ENCODE data around the gene AFMID.
A peak's percentile ranks its signal among the peaks of the same experiment; 100 is the strongest.

AFMID gene

GRCh38 chr17:78172249-78173051 lies 14.7 kb upstream of the AFMID start (continued):
- peak; percentile 20; the same call in 1 of the 2 replicates for TF ChIP-seq ZNF513 (tag by site-specific recombination; IDR thresholded peaks at IDR 0.05)
- TF ChIP-seq, protein P1, sequence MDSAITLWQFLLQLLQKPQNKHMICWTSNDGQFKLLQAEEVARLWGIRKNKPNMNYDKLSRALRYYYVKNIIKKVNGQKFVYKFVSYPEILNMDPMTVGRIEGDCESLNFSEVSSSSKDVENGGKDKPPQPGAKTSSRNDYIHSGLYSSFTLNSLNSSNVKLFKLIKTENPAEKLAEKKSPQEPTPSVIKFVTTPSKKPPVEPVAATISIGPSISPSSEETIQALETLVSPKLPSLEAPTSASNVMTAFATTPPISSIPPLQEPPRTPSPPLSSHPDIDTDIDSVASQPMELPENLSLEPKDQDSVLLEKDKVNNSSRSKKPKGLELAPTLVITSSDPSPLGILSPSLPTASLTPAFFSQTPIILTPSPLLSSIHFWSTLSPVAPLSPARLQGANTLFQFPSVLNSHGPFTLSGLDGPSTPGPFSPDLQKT (IDR thresholded peaks at IDR 0.05; ENCODE audit: borderline replicate concordance, low read depth, low read length), result no peak
- TF ChIP-seq ZNF48 (tag by site-specific recombination; IDR thresholded peaks at IDR 0.05), result no peak
- TF ChIP-seq, protein P2, sequence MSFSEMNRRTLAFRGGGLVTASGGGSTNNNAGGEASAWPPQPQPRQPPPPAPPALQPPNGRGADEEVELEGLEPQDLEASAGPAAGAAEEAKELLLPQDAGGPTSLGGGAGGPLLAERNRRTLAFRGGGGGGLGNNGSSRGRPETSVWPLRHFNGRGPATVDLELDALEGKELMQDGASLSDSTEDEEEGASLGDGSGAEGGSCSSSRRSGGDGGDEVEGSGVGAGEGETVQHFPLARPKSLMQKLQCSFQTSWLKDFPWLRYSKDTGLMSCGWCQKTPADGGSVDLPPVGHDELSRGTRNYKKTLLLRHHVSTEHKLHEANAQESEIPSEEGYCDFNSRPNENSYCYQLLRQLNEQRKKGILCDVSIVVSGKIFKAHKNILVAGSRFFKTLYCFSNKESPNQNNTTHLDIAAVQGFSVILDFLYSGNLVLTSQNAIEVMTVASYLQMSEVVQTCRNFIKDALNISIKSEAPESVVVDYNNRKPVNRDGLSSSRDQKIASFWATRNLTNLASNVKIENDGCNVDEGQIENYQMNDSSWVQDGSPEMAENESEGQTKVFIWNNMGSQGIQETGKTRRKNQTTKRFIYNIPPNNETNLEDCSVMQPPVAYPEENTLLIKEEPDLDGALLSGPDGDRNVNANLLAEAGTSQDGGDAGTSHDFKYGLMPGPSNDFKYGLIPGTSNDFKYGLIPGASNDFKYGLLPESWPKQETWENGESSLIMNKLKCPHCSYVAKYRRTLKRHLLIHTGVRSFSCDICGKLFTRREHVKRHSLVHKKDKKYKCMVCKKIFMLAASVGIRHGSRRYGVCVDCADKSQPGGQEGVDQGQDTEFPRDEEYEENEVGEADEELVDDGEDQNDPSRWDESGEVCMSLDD (tag by site-specific recombination; IDR thresholded peaks at IDR 0.05), result no peak
- TF ChIP-seq SP3 (tag by site-specific recombination; IDR thresholded peaks at IDR 0.05), result peak; percentile 47; the same call in 1 of the 2 replicates
- no peak for TF ChIP-seq ZNF664 (tag by site-specific recombination; IDR thresholded peaks at IDR 0.05)
- no peak for TF ChIP-seq GLI4 (tag by site-specific recombination; IDR thresholded peaks at IDR 0.05)
- no peak for TF ChIP-seq GFI1B (tag by site-specific recombination; IDR thresholded peaks at IDR 0.05)
- no peak for TF ChIP-seq ZBTB7A (tag by site-specific recombination; IDR thresholded peaks at IDR 0.05; ENCODE audit: low read depth)
- no peak for TF ChIP-seq ZNF654 (tag by site-specific recombination; IDR thresholded peaks at IDR 0.05; ENCODE audit: low read depth)
- no peak for TF ChIP-seq ZNF223 (tag by site-specific recombination; IDR thresholded peaks at IDR 0.05)
- TF ChIP-seq, protein P3, sequence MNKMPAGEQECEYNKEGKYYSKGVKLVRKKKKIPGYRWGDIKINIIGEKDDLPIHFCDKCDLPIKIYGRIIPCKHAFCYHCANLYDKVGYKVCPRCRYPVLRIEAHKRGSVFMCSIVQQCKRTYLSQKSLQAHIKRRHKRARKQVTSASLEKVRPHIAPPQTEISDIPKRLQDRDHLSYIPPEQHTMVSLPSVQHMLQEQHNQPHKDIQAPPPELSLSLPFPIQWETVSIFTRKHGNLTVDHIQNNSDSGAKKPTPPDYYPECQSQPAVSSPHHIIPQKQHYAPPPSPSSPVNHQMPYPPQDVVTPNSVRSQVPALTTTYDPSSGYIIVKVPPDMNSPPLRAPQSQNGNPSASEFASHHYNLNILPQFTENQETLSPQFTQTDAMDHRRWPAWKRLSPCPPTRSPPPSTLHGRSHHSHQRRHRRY (tag by site-specific recombination; IDR thresholded peaks at IDR 0.05), result no peak
- peak; percentile 52 for TF ChIP-seq ZBTB20 (tag by site-specific recombination; IDR thresholded peaks at IDR 0.05)
- TF ChIP-seq, protein P4, sequence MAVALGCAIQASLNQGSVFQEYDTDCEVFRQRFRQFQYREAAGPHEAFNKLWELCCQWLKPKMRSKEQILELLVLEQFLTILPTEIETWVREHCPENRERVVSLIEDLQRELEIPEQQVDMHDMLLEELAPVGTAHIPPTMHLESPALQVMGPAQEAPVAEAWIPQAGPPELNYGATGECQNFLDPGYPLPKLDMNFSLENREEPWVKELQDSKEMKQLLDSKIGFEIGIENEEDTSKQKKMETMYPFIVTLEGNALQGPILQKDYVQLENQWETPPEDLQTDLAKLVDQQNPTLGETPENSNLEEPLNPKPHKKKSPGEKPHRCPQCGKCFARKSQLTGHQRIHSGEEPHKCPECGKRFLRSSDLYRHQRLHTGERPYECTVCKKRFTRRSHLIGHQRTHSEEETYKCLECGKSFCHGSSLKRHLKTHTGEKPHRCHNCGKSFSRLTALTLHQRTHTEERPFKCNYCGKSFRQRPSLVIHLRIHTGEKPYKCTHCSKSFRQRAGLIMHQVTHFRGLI (tag by site-specific recombination; IDR thresholded peaks at IDR 0.05), result no peak
- TF ChIP-seq ZNF169 (tag by site-specific recombination; IDR thresholded peaks at IDR 0.05), result no peak
- no peak for TF ChIP-seq ZNF394 (tag by site-specific recombination; IDR thresholded peaks at IDR 0.05; ENCODE audit: borderline replicate concordance)
- no peak for TF ChIP-seq BCL11B (tag by site-specific recombination; IDR thresholded peaks at IDR 0.05; ENCODE audit: low read depth)
- no peak for TF ChIP-seq ZSCAN23 (tag by site-specific recombination; IDR thresholded peaks at IDR 0.05)
- peak; percentile 73 for TF ChIP-seq OSR2 (tag by site-specific recombination; IDR thresholded peaks at IDR 0.05)
- TF ChIP-seq ZNF555 (tag by site-specific recombination; conservative IDR thresholded peaks at IDR 0.05), result no peak
- TF ChIP-seq KLF8 (tag by site-specific recombination; IDR thresholded peaks at IDR 0.05), result peak; percentile 16; the same call in 1 of the 2 replicates
- TF ChIP-seq, protein P5, sequence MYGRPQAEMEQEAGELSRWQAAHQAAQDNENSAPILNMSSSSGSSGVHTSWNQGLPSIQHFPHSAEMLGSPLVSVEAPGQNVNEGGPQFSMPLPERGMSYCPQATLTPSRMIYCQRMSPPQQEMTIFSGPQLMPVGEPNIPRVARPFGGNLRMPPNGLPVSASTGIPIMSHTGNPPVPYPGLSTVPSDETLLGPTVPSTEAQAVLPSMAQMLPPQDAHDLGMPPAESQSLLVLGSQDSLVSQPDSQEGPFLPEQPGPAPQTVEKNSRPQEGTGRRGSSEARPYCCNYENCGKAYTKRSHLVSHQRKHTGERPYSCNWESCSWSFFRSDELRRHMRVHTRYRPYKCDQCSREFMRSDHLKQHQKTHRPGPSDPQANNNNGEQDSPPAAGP (tag by site-specific recombination; IDR thresholded peaks at IDR 0.05), result peak; percentile 54; the same call in 1 of the 2 replicates
- TF ChIP-seq ZNF16 (tag by site-specific recombination; IDR thresholded peaks at IDR 0.05; ENCODE audit: low read depth), result no peak
- TF ChIP-seq ZFP41 (tag by site-specific recombination; IDR thresholded peaks at IDR 0.05; ENCODE audit: borderline replicate concordance), result no peak
- TF ChIP-seq ZBTB17 (tag by site-specific recombination; IDR thresholded peaks at IDR 0.05), result peak; percentile 69
- TF ChIP-seq ZXDB (tag by site-specific recombination; IDR thresholded peaks at IDR 0.05), result no peak
- TF ChIP-seq ZNF239 (tag by site-specific recombination; IDR thresholded peaks at IDR 0.05), result no peak
- no peak for TF ChIP-seq ZNF23 (tag by site-specific recombination; IDR thresholded peaks at IDR 0.05; ENCODE audit: borderline replicate concordance)
- no peak for TF ChIP-seq ZNF529 (tag by site-specific recombination; IDR thresholded peaks at IDR 0.05; ENCODE audit: insufficient replicate concordance)
- no peak for TF ChIP-seq ZNF785 (tag by site-specific recombination; IDR thresholded peaks at IDR 0.05)
- TF ChIP-seq ZNF707 (tag by site-specific recombination; IDR thresholded peaks at IDR 0.05), result no peak
- TF ChIP-seq PRDM1 (tag by site-specific recombination; IDR thresholded peaks at IDR 0.05), result no peak
